ENCODE measurements around the gene EYA2. TPM values are rescaled to one million over a fixed set of nuclear protein-coding genes. Genes with fewer than 3 reads are reported as not detected.

EYA2 gene
- total and polyA plus RNA-seq, 4 donors = 1.6 to 4.4 (median 2.1) TPM

GRCh38 chr20:47035026-47035590, 140.5 kb downstream of the EYA2 start:
- H3K4me1 ChIP-seq (ENCODE audit: control insufficient read depth in 5 of 5, insufficient read depth in 5 of 5, low read length in 5 of 5) = peaks cover 0 to 19% (median 6%) of the 10 kb centered on the region in 5 donors
- peaks cover 0 to 4% (median 0%) of the 10 kb centered on the region in 3 donors for H3K27me3 ChIP-seq (ENCODE audit: control insufficient read depth in 3 of 3, insufficient read depth in 3 of 3, low read length in 2 of 3)
- H3K36me3 ChIP-seq (ENCODE audit: control insufficient read depth in 4 of 4, insufficient read depth in 4 of 4, low read length in 4 of 4) = no peaks in the 10 kb centered on the region
- DNase-seq (peak; percentile 52 to 74 (median 62)), ATAC-seq (ENCODE audit: insufficient read depth, low FRiP score) (no peak)
- no peak overlapping the region for H3K4me3 ChIP-seq
- TF ChIP-seq CTCF (IDR thresholded peaks at IDR 0.05; ENCODE audit: control extremely low read depth, extremely low read depth) = no peak
- H3K9ac ChIP-seq (ENCODE audit: insufficient read depth in 1 of 2, low read length in 2 of 2) = no peak overlapping the region
- 74 to 82% methylated on average over 10 of the region's 10 CpGs for WGBS, 2 donors
- H3K9me3 ChIP-seq (ENCODE audit: control insufficient read depth in 4 of 4, insufficient read depth in 3 of 4, low read length in 3 of 4) = peaks cover 0 to 2% (median 0%) of the 10 kb centered on the region in 4 donors
- no peak overlapping the region for H3K27ac ChIP-seq (ENCODE audit: low read depth in 1 of 2, low read length in 1 of 2)

GRCh38 chr20:47036091-47036870, 141.6 kb downstream of the EYA2 start:
- Histone ChIP-seq H3K4me3 (no peak overlapping the region), H3K4me1 (ENCODE audit: control insufficient read depth in 5 of 5, insufficient read depth in 5 of 5, low read length in 5 of 5) (peaks cover 0 to 19% (median 6%) of the 10 kb centered on the region in 5 donors), H3K36me3 (ENCODE audit: control insufficient read depth in 4 of 4, insufficient read depth in 4 of 4, low read length in 4 of 4) (no peaks in the 10 kb centered on the region), H3K9me3 (ENCODE audit: control insufficient read depth in 4 of 4, insufficient read depth in 3 of 4, low read length in 3 of 4) (peaks cover 0 to 2% (median 0%) of the 10 kb centered on the region in 4 donors), H3K9ac (ENCODE audit: insufficient read depth in 1 of 2, low read length in 2 of 2) (no peak overlapping the region), H3K27ac (ENCODE audit: low read depth in 1 of 2, low read length in 1 of 2) (no peak overlapping the region), H3K27me3 (ENCODE audit: control insufficient read depth in 3 of 3, insufficient read depth in 3 of 3, low read length in 2 of 3) (peaks cover 0 to 4% (median 0%) of the 10 kb centered on the region in 3 donors)
- no peak for TF ChIP-seq CTCF (IDR thresholded peaks at IDR 0.05; ENCODE audit: control extremely low read depth, extremely low read depth)
- no peak for ATAC-seq (ENCODE audit: insufficient read depth, low FRiP score)
- DNase-seq = peak in 1 of 3 donors; percentile 57
- 77 to 84% methylated on average over 12 of the region's 12 CpGs for WGBS, 2 donors

DNA sequence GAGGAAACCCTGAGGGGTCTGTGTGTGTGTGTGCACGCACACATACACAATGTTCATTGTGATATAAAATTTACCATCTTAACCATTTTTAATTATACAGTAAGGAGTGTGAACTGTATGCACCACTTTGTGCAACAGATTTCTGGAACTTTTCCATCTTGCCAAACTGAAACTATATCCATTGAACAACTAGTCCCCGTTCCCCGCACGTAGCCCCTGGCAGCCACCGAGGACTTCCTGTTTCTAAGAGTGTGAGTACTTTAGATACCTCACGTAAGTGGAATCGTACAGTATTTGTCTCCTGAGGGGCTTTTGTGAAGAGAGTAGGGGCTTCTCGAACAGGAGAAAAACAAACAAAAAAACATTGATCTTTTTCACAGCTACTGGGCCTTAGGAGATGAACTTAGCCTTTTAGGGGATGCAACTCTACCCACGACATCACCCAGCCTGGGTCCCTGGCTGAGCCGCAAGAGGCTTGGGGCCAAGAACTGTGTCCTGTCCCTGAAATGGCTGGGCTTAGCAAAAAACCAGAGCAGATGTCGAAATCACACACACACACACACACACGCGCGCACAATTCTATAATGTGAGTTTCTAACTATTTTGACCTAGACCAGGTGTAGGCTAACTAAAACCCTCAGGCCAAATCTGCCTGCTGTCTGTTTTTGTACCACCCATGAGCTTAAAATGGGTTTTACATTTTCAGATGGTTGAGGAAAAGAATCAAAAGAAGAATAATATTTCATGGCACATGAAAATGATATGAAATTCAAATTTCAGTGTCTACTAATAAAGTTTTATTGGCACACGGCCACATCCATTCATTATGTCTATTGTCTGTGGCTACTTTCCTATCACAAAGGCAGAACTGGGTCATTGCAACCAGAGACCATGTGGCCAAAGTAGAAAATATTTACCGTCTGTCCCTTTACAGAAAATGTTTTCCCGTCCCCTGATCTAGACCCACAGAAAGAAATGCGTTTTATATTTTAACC, 144.2 kb downstream of the EYA2 start:
- Histone ChIP-seq H3K9ac (ENCODE audit: insufficient read depth in 1 of 2, low read length in 2 of 2) (no peak overlapping the region), H3K4me1 (ENCODE audit: control insufficient read depth in 5 of 5, insufficient read depth in 5 of 5, low read length in 5 of 5) (peaks cover 0 to 19% (median 6%) of the 10 kb centered on the region in 5 donors), H3K4me3 (no peak overlapping the region), H3K27me3 (ENCODE audit: control insufficient read depth in 3 of 3, insufficient read depth in 3 of 3, low read length in 2 of 3) (peaks cover 0 to 4% (median 0%) of the 10 kb centered on the region in 3 donors), H3K9me3 (ENCODE audit: control insufficient read depth in 4 of 4, insufficient read depth in 3 of 4, low read length in 3 of 4) (peaks cover 0 to 2% (median 0%) of the 10 kb centered on the region in 4 donors), H3K36me3 (ENCODE audit: control insufficient read depth in 4 of 4, insufficient read depth in 4 of 4, low read length in 4 of 4) (no peaks in the 10 kb centered on the region), H3K27ac (ENCODE audit: low read depth in 1 of 2, low read length in 1 of 2) (no peak overlapping the region)
- ATAC-seq (ENCODE audit: insufficient read depth, low FRiP score) (no peak), DNase-seq (peak; percentile 73 to 91 (median 78))
- 58 to 59% methylated on average over 18 of the region's 18 CpGs for WGBS, 2 donors
- no peak for TF ChIP-seq CTCF (IDR thresholded peaks at IDR 0.05; ENCODE audit: control extremely low read depth, extremely low read depth)
